Right lobe of liver (tissue), 4 donors: ENCODE results near the gene ALPI.

Experiments used
- POLR2A ChIP-seq: fragments of 450-650 bp; IDR thresholded peaks from one replicate; pipeline ENCODE4 v1.6.1; 2017; ENCODE audit warnings: antibody characterized with exemption, mild to moderate bottlenecking
- TF ChIP-seq, protein P1 (sequence below), 4 donors: fragments of 200-600 bp in 3 of 4; fragments of 450-650 bp in 1 of 4; IDR thresholded peaks; one replicate each; pipeline versions ENCODE4 v1.5.1 to v1.8.0; 2016 to 2022; ENCODE audit warnings: antibody characterized with exemption in 4 of 4, mild to moderate bottlenecking in 2 of 4
- donor health status: DM: no; HTN: no; CAD: no.
- donor health status: DM: no; HTN: no; CAD: no.
- donor health status: DM: no; HTN: yes; CAD: no.

DNA sequence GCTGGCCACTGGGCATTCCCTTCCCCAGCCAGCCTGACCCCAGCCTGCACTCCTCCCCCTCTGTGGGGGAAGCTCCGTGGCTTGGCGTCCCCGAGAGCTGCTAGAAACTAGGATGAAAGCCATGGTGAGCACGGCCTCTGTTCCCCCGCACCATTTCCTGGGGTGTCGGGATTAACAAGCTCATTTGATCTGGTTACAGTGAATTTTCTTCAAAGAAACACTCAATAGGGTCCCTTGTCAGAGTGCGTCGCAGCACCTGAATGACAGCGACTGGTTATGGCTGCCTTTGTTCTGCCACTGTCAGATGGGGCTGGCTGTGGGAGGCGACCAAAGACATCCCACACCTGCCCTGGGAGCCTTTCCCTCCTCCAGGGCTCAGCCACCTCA lies 7.7 kb upstream of the ALPI start:
- TF ChIP-seq POLR2A: no peak
- TF ChIP-seq, protein P1, sequence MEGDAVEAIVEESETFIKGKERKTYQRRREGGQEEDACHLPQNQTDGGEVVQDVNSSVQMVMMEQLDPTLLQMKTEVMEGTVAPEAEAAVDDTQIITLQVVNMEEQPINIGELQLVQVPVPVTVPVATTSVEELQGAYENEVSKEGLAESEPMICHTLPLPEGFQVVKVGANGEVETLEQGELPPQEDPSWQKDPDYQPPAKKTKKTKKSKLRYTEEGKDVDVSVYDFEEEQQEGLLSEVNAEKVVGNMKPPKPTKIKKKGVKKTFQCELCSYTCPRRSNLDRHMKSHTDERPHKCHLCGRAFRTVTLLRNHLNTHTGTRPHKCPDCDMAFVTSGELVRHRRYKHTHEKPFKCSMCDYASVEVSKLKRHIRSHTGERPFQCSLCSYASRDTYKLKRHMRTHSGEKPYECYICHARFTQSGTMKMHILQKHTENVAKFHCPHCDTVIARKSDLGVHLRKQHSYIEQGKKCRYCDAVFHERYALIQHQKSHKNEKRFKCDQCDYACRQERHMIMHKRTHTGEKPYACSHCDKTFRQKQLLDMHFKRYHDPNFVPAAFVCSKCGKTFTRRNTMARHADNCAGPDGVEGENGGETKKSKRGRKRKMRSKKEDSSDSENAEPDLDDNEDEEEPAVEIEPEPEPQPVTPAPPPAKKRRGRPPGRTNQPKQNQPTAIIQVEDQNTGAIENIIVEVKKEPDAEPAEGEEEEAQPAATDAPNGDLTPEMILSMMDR (IDR thresholded peaks at IDR 0.05): no peak
